NCI-H2196 (cell line): ENCODE data around the gene OSBPL8.

Source experiments
- DNase-seq: peaks from one replicate; lab custom pipeline; 2025; ENCODE audit not compliant: unreplicated experiment; lab: John Stamatoyannopoulos, UW

Gene OSBPL8

DNA sequence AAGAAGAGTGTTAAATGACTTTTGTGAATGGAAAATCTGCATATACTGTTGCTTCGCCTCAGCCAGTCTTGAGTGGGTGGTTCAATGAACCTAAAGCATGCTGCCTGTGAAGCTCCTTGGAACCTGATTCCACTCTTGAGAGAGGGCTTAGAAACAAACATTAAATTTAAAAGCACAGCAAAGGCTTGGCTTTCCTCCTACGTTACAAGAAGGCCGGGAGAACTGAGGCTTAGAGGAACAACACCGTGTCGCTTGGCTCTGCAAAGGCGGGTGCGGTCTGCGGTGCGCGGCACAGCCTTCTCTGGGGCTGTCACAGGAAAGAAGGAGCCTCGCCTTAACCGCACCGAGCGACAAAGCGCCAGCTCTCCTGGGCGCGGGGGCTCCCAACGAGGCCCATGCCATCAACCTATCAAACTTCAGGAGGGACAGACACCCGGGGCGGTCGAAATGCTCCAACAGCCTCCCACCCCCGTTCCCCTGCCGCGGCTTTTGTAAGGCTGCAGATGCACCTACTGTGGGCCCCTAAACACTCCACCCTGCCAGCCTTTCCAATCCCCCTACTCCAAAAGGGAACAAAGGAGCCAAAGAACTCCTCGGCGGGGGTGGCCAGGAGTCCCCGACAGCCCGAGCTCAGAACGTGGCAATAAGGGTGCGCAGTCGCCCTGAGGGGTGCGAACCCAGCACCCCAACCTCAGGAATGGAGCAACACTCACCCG, 729 bp downstream of the OSBPL8 start:
- peak; percentile 19 for DNase-seq

DNA sequence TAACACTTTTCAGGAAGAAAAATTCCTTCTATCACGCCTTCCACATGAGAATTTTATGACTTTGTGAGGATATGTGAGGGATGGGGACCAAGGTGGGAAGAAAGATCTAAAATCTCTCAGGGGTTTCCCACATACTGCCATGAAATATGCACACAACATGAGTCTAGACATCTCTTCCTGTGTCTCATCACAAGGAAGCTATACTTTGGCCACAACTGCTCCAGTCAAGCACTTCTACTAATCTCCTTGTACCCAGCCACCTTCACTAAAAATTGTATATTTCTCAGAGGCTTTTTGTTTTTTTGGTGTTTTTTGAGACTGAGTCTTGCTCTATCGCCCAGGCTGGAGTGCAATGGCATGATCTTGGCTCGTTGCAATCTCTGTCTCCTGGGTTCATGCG, 3.2 kb downstream of the OSBPL8 start:
- no peak for DNase-seq

DNA sequence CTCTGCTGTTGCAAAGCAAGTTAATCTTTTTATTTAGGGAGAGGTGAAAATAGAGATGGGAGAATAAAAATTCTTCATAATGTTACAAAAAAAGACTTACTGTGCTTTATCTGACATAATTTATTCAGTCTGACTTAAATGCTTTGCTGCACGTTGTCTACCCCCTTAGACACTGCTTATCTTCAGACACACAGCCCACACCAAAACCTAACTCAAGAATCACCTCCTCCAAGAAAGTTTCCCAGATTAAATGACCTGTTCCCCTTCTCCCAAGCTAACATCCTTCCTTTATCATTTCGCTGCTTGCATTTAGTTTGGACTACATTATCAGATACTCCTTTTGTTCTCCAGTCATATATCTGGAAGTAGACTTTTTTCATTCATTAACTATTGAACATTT, 3.8 kb downstream of the OSBPL8 start:
- no peak for DNase-seq

DNA sequence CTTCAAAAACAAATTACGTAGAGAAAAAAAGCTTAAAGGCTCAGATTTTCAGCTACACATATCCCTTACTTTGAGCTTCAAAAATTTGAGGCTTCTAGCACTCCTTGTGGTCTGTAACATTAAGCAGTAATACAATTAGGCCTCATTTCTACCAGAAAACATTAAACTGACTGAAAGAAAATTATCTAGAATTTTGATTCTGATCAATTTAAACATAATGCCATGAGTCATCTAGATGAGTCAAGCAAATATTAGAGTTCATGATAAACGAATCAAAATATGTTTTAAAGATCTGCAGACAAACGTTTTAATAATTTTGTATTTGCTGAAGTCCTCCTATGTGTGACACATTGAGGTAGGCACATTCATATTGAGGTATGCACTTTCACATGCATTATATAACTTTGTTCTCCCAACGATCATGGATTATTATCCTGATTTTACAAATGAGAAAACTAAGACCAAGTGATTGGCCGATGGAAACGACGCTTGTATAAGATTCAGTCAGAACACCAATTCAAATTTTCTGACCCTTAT, 4.3 kb downstream of the OSBPL8 start:
- no peak for DNase-seq

DNA sequence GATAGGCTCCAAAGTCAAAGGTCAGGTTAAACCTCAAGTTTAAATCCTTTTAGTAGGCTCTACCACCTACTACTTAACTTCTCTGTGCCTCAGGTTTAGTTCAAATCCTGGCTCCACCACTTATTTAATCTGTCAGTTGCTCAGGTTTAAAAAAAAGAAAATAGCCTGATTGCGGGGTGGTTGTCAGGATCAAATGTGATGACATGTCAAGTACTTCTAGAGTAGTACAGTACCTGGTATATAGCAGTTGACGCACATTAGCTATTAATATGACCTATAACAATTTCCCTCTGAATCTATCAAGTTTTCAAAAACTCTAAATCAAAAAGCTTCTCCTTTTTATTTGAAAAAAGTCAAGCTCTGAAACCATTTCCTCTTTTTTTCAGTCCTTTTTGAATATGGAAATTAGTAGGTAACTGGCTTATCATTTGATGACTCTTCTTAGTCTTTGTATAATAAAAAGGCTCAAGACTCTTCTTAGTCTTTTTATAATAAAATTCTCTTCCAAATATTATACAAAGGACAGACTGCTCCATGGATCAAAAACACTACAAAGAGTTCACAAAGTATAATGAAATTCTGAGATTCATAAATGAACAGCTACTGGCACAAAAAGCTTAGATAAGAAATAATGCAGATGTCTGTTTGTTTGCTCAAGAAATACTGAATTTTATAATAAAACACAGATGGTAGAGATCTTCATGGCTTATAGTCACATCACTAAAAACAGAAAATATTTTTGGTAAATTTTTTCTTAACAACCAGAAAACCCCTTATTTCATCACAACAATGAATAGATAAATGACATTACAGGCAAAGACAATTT, 5.0 kb downstream of the OSBPL8 start:
- no peak for DNase-seq

DNA sequence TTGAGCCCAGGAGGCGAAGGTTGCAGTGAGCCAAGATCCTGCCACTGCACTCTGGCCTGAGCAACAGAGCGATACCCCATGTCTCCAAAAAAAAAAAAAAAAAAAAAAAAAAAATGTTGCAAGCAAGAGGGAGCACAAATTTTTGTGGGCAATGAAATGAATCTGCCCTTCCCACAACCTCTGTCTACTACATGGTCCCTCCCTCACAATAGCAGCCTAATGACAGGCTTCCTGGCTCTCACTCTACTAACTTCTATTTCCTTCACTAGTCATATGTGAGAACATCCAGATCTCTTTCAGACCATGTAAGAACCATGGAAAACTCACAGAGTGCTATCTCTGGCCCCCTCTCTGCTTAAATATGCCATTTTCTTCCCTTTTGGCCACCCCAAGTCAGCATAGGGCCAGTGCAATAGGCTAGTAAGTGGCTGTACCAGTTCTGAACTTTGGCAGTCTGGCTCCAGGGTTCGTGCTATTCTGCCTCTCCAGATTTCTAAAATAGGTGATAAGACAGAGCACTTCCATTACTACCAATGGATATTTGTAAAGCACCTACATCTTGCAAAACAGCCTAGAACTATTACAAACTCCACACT, 7.1 kb downstream of the OSBPL8 start:
- DNase-seq: no peak

DNA sequence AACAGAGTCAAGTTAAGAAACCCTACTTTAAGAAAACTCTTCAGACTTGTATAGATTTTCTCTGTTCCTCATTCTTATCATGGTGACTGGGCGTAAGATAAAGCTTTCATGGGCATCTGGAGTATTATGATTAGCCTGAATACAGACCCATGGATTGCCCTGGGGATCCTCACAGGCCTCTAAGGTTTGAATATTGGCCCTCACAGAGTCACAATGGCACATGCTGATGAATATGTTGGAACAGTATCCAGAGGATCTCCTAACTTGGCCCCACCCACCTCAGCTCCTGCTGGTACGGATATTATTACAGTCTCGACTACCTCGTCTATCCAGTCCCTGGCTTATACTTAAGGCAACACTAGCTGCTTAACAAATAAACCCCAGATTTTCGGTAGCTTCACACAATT, 8.1 kb downstream of the OSBPL8 start:
- DNase-seq: no peak

DNA sequence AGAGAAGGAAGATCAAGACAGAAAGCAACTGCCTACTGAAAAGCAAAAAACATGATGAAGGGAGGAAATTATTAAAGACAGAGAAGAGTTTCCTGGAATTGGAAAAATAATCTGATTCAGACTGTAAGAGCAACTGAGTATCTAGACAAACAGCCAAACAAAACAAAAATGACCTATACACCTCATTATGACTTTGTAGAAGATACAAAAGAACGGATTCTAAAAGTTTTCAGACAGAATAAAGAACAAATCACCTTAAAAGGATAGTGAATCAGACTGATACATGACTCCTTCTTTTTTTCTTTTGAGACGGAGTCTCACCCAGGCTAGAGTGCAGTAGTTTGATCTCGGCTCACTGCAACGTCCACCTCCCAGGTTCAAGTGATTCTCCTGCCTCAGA, 10.4 kb downstream of the OSBPL8 start:
- no peak for DNase-seq

DNA sequence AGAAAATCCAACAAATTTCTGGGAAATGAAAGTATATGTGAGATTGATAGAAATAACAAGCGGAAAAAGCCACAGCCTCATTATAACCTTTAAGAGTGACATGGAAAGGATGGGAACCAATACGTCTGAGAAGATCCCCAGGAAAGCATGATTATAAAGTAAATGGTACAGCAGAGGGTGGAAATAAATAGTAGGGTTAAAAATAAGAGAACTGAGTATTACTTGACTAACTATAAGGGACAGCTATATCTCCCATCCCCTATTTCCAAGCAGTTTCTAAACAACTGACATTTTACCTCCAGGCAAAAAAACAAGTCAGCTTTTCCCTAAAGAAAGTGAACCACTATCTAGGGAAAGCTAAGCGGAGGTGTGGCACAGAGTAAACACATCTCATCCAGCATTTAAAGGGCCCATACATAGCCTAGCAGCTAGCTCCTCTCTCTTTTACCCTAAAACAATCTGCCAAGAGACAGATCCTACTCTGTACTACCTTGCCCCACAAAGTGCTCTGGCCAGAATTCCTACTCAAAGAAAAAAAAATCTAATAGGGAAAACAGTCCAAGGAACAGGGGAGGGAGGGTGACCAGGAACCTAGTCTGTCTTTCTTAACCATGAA, 11.2 kb downstream of the OSBPL8 start:
- DNase-seq: no peak

DNA sequence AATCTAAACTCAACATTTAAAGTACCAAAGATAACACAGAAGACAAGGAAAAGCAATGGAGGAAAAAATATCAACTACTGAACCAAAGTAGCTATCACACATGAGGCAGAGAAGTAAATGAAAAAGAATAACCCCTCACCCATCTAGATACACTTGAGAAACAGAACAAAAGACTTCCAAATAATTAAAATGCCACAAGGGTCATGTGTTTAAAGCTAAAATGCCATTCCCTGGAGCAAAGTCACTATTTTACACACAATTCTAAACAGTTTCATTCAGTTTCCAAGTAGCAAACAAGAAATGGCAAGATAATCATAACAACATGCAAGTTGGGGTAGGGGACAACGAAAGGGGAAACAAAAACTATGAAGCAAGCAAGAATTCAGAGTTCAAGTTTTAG, 12.0 kb downstream of the OSBPL8 start:
- no peak for DNase-seq

DNA sequence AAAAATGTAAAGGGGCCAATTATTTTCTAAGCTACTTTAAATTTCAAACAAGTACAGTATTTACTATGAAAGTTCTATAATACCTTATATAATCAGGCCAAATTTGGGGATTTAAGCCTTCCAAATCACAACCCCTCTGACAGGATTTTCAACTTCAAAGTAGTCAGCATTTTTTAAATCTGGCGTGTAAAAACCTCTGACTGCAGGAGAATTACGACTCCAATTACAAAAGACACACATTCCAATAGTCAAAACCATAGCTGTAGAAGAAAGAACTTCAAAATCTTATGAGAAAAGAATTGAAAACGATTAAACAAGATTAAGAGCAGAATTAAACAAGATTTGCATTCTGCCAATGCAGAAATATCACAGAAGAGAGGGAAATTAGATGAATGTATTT, 12.7 kb downstream of the OSBPL8 start:
- DNase-seq: no peak

DNA sequence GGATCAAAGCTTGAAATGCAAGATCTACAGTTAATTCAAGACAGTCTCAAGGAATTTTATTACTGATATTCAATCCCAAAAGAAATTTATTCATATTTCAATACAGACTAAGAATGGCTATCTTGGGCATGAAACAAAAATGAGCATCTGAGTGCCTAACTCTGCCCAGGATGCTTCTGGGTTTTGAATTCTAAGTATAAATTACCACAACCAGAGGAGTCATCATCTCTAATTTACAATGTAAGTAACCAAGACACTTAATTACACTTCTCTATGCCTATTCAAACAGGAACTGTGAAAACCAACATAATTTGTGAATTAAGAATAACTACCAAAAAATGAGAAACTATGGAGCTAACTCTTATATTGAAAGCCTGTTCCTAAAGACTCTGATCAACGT, 14.1 kb downstream of the OSBPL8 start:
- no peak for DNase-seq

DNA sequence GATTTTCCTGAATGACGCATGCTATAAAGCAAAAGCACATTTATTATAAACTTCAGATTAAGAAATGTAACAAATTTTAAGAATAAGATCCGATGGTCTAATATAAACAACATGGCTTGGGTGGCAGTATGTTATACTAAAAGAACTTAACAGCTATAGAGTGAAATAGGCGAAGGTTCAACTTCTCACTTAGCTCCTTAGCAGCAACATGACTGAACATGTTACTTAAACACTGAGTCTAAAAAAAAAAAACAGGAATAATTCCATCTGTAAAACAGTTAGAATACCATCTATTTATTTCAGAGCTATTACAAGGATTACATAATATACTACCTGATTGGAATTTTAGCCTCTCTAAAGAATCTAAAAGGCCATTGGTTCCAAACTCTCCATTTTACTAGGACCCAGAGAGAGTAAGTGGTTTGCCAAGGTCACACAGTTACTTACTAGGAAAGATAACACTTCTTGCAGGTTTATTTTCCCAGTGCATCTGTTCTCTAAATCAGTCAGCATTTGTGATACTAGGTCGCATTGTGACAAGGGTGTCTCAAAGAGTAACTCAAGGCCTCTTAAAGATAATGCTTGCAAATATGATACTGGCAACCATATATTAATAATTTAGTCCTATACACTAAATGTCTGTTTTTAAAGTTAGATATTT, 14.8 kb downstream of the OSBPL8 start:
- DNase-seq: no peak

DNA sequence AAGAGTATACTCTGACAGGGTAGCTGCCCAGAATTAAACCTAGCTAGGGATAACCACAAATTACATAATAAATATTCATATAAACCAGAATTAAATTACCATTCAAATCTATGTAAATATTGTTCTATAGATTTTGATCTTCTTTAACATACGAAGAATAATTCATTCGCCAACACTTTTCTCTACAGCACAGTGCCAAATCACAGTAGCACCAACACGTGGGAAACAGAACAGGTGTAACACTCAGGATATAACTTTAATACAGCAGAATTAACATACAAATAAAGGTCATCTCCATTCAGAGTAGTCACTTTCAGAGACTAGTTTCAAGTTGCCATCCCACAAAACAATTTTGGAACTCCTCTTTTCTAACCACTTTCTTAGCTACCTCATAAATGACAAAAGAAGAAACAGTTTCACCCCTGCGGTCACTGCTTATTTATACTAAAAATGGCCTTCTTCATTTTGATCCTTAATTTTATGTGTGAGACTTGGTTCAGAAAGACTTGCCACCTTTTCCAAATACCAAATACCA, 15.7 kb downstream of the OSBPL8 start:
- DNase-seq: no peak

DNA sequence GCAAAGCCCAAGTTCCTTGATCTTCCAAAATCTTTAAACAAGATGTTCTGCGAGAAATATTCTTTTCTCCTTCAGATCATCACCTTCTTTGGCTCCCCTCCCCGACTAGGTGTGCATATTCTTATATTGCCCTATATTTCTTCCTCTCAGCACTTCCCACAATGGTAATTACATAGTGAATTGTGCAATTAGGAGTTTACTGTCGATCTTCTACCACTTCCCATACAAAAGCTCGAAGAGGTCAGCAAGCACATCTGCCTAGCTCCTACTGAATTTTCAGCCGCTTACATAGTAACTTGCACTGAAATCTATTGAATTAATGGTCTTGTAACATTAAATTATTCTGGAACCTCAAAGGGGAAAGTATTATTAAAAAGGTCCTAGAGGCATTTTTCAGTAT, 16.7 kb downstream of the OSBPL8 start:
- no peak for DNase-seq

DNA sequence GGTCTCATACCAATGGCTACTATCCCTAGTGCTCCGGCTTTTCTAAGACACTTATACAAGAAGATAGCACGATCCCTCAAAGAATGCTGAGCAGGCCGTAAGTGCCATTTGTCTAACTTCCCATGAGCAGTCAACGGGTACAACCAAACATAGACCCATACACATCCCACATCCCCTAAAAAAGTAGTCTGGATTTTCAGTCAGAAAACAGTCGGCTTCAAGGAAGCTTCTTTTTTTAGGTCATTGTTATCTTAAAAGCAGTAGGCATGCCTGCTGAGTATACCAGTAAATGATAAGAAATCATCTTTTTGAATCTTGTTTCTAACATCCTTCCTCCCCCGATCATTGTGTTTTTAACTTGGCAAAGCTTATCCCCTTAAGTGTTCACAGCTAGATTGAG, 19.8 kb downstream of the OSBPL8 start:
- no peak for DNase-seq

DNA sequence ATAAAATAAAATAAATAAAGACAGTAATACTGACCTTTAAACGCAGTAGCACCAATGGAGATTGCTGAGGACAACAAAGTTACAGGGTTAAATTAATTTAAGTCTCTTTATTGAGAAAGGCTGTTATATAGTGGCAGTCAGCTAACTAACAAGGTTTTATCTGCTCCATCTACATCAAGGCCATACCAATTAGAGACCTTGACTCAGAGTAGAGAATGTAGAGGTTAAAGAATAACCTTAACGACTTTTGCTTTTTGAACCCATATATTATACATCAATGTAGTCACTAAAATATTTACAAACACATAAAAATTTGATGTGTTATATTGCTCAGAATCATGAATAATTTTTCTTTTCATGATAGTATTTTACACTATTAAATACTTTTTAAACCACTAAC, 21.6 kb downstream of the OSBPL8 start:
- no peak for DNase-seq

DNA sequence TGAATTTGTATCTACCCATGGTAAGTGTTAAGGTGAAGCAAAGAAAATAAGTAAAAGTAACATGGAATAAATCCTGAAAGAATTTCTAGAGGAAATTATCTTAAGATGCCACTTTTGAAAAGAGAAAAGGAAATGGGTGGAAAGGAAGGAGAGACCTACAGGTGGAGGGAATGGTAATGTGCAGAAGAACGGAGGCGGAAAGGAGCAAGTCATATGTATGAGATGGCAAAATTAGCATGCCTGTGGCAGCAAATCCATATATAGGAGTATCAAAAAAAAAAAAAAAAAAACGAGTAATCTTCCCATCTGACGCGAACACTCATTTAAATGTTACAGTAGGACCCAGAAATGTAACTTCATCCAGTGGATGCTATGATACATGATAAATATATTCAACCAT, 23.0 kb downstream of the OSBPL8 start:
- DNase-seq: no peak

DNA sequence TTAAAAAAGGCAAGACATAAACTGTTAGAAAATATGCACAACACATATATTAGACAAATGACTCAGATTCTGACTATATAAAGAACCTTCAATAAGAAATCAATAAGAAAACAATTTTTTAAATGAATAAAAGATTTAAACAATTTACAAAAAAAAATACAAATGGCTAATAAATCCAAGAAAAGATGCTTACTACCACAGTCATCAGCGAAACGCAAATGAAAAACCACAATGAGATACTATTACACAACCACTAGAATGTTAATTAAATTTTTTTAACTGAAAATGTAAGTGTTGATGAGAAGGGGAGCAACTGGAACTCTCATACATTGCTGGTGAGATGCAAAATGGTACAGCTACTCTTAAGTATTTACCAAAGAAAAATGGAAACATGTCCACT, 24.4 kb downstream of the OSBPL8 start:
- DNase-seq: no peak

DNA sequence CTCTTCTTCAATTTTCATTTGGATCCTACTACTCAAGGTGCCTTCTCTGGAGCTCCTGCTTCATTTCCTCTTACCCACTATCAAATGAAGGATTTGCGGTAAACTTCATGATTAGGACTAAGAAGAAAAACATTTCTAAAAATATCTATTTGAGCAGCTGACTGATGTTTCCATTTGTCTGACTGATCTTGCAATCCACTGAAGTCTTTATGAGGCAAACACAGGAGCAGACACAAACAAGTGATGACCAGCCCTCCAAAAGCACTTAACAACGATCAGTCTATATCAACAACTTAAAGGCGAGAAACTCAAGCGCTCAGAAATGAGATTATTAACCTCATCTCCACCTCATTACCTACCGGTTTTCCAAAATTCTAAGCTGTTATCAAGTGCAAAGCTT, 26.2 kb downstream of the OSBPL8 start:
- no peak for DNase-seq

DNA sequence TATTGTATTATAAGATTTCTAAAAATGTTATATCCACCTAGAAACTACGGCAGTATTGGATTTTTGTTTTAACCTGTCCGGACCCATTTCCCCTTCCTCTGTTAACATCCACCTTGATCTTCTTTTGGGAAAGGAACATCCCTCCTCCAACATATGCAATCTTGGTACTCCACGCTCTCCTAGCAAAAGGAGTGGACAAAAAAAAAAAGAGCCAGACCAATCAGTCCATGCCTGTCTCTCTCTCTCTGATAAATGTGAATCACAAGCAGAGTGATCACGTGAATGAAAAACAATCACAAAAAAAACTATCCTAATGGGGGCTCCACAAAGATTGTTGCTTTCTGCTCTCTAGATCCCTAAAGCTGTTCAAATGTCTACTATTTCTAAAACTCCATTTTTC, 27.1 kb downstream of the OSBPL8 start:
- DNase-seq: no peak
